Measurements from ENCODE around the gene RFWD3. TPM values are rescaled to one million over a fixed set of nuclear protein-coding genes. Genes with fewer than 3 reads are reported as not detected.

The RFWD3 gene
- total and polyA plus RNA-seq, 12 donors, result 1.8 to 10.2 (median 5.6) TPM

- Histone ChIP-seq H3K4me1 (peaks cover 0 to 20% (median 12%) of the 10 kb centered on the region in 9 donors), H3K36me3 (peaks cover 0 to 46% (median 12%) of the 10 kb centered on the region in 9 donors), H3K27ac (peak overlapping the region in 8 of 10 donors; percentile 10 to 88 (median 74)), H3K4me3 (peak overlapping the region; percentile 73 to 99 (median 85)), H3K9me3 (no peaks in the 10 kb centered on the region), H3K27me3 (no peaks in the 10 kb centered on the region)
- no peak for TF ChIP-seq CTCF (IDR thresholded peaks at IDR 0.05)
- ATAC-seq, result no peak
- DNase-seq, result no peak
- intact Hi-C loops (cut with DNase I), result no loop called here
- 9 to 13% methylated on average over 8 of the region's 8 CpGs for WGBS, 2 donors
These were observed 661 bp downstream of the RFWD3 start for GRCh38 chr16:74666010-74666421.

DNA sequence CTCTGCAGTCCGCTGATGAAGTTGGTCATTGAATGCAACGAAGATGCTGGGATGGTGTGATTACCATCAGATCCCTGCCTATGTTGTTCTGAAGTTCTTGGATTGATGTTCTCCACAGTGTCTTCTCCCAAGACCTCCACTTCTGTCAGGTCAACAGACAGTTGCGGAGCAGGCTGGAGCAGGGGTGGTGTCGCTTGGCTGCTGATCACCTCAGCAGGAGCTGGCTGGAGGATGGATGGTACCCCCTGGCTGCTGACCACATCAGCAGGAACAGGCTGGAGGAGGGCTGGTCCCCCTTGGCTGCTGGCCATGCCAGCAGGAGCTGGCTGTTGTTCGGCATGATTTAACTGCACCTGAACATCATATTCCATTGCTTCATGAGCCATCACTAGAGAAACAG, 5.6 kb downstream of the RFWD3 start:
- no peak for DNase-seq
- TF ChIP-seq CTCF (IDR thresholded peaks at IDR 0.05), result no peak
- peaks cover 0 to 93% (median 24%) of the 10 kb centered on the region in 9 donors for H3K36me3 ChIP-seq
- H3K4me1 ChIP-seq, result peaks cover 2 to 45% (median 12%) of the 10 kb centered on the region in 9 donors
- intact Hi-C loops (cut with DNase I), result no loop called here
- no peak overlapping the region for H3K27ac ChIP-seq
- H3K27me3 ChIP-seq, result no peaks in the 10 kb centered on the region
- no peak overlapping the region for H3K4me3 ChIP-seq
- H3K9me3 ChIP-seq, result no peaks in the 10 kb centered on the region
- 92 to 94% methylated on average over 5 of the region's 5 CpGs for WGBS, 2 donors
- ATAC-seq, result no peak

DNA sequence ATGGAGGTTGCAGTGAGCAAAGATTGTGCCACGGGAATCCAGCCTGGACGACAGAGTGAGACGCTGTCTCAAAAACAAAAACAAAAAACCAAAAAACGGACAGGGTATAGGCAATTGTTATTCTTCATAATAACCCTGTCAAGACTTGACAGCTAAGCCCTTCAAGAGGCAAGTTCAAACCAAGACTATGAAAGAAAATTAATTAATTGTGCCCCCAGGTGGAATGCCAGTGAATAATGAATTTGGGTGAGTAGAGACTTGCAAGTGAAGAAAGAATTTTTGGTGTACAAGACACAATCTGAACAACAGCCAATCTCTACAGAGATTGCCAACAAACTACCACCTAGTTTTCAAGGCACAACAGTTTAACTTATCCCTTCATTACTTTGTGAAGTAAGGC, 6.3 kb downstream of the RFWD3 start:
- Histone ChIP-seq H3K27me3 (no peaks in the 10 kb centered on the region), H3K36me3 (peaks cover 0 to 98% (median 24%) of the 10 kb centered on the region in 9 donors), H3K4me3 (no peak overlapping the region), H3K4me1 (peaks cover 0 to 38% (median 5%) of the 10 kb centered on the region in 9 donors), H3K27ac (no peak overlapping the region), H3K9me3 (no peaks in the 10 kb centered on the region)
- intact Hi-C loops (cut with DNase I), result no loop called here
- no peak for ATAC-seq
- DNase-seq, result no peak
- TF ChIP-seq CTCF (IDR thresholded peaks at IDR 0.05), result no peak
- 91 to 94% methylated on average over 4 of the region's 4 CpGs for WGBS, 2 donors

- intact Hi-C loops (cut with DNase I), result no loop called here
- 90 to 93% methylated on average over 2 of the region's 2 CpGs for WGBS, 2 donors
- no peak for DNase-seq
- Histone ChIP-seq H3K9me3 (no peaks in the 10 kb centered on the region), H3K27me3 (no peaks in the 10 kb centered on the region), H3K36me3 (peaks cover 0 to 97% (median 17%) of the 10 kb centered on the region in 9 donors), H3K4me1 (peaks cover 0 to 43% (median 5%) of the 10 kb centered on the region in 9 donors), H3K4me3 (no peak overlapping the region), H3K27ac (no peak overlapping the region)
- ATAC-seq, result no peak
- no peak for TF ChIP-seq CTCF (IDR thresholded peaks at IDR 0.05)
These were observed 7.6 kb downstream of the RFWD3 start for GRCh38 chr16:74659041-74659440.

Data from heart right ventricle (tissue), 16 donors.